Activated naive CD4-positive, alpha-beta T cell treated with anti-CD3 and anti-CD28 coated beads, Interleukin-2, amount 50 U/mL, for 72 hours (primary cell): Measurements from ENCODE around the gene TLE5. TPM values are rescaled to one million over a fixed set of nuclear protein-coding genes. Genes with fewer than 3 reads are reported as not detected.
A peak's percentile ranks its signal among the peaks of the same experiment; 100 is the strongest.
"Not testable (repeated sequence)": the region's sequence is repeated elsewhere in the genome, so short reads cannot be mapped to it uniquely, and the experiment has no call there.

Experiments used
- ATAC-seq, 2 donors: fragments of 150-1000 bp; cut with Tn5 transposase; 2 replicates each; pipeline ENCODE4 v1.10.0; 2021; ENCODE audit warnings: mild to moderate bottlenecking in 2 of 2, moderate library complexity in 2 of 2
- DNase-seq, 2 donors: peaks; one replicate each; pipeline ENCODE4 v3.0.0; 2021 to 2022; ENCODE audit warnings: low spot score in 2 of 2
- H3K27ac Mint-ChIP-seq, 2 donors: one replicate each; pipeline ENCODE4 v1.8.0; 2022; ENCODE audit warnings: mild to moderate bottlenecking in 2 of 2, mixed read lengths in 2 of 2
- H3K36me3 Mint-ChIP-seq, 2 donors: one replicate each; pipeline ENCODE4 v1.8.0; 2022; ENCODE audit warnings: mixed read lengths in 2 of 2
- H3K9me3 Mint-ChIP-seq, 2 donors: one replicate each; pipeline ENCODE4 v1.8.0; 2022; ENCODE audit warnings: mixed read lengths in 2 of 2
- total RNA-seq, 2 donors: library from RNA; stranded (reverse); gene quantifications; one replicate each; pipeline ENCODE4 v1.2.3, GENCODE V29; 2022

The TLE5 gene
- total RNA-seq, 2 donors from 2014 or later, result 335 to 405 TPM

GRCh38 chr19:3026768-3027167 is 35.5 kb downstream of the TLE5 start:
- Mint-ChIP-seq H3K27ac (no peak overlapping the region), H3K9me3 (no peaks in the 10 kb centered on the region), H3K36me3 (no peaks in the 10 kb centered on the region)
- DNase-seq (no peak), ATAC-seq (no peak)

- H3K9me3 Mint-ChIP-seq, result no peaks in the 10 kb centered on the region
- H3K36me3 Mint-ChIP-seq, result no peaks in the 10 kb centered on the region
- no peak overlapping the region for H3K27ac Mint-ChIP-seq
- DNase-seq (no peak), ATAC-seq (no peak)
These were observed 36.8 kb downstream of the TLE5 start for GRCh38 chr19:3025549-3025886.

- Mint-ChIP-seq H3K9me3 (no peaks in the 10 kb centered on the region), H3K27ac (no peak overlapping the region), H3K36me3 (no peaks in the 10 kb centered on the region)
- ATAC-seq (peak; percentile 26 to 47), DNase-seq (no peak)
These were observed 37.3 kb downstream of the TLE5 start for GRCh38 chr19:3024870-3025548.

- peak; percentile 82 to 85 for ATAC-seq
- H3K27ac Mint-ChIP-seq, result no peak overlapping the region
- DNase-seq, result peak in 1 of 2 donors; percentile 27
- H3K9me3 Mint-ChIP-seq, result no peaks in the 10 kb centered on the region
- H3K36me3 Mint-ChIP-seq, result no peaks in the 10 kb centered on the region
These were observed 37.8 kb downstream of the TLE5 start for GRCh38 chr19:3024509-3024869.

- ATAC-seq (no peak), DNase-seq (no peak)
- Mint-ChIP-seq H3K36me3 (no peaks in the 10 kb centered on the region), H3K9me3 (no peaks in the 10 kb centered on the region), H3K27ac (no peak overlapping the region)
These were observed 41.9 kb downstream of the TLE5 start for GRCh38 chr19:3020321-3020960.

- DNase-seq, result no peak
- no peaks in the 10 kb centered on the region for H3K36me3 Mint-ChIP-seq
- H3K9me3 Mint-ChIP-seq, result no peaks in the 10 kb centered on the region
- no peak for ATAC-seq
- no peak overlapping the region for H3K27ac Mint-ChIP-seq
These were observed 43.0 kb downstream of the TLE5 start for GRCh38 chr19:3019211-3019854.

GRCh38 chr19:3017923-3018322 is 44.4 kb downstream of the TLE5 start:
- Mint-ChIP-seq H3K9me3 (no peaks in the 10 kb centered on the region), H3K27ac (no peak overlapping the region), H3K36me3 (no peaks in the 10 kb centered on the region)
- ATAC-seq, result no peak
- DNase-seq, result no peak

GRCh38 chr19:3015126-3016057 is 46.9 kb downstream of the TLE5 start:
- Mint-ChIP-seq H3K9me3 (no peaks in the 10 kb centered on the region), H3K27ac (no peak overlapping the region), H3K36me3 (no peaks in the 10 kb centered on the region)
- DNase-seq, result no peak
- ATAC-seq, result no peak

GRCh38 chr19:3014135-3014534 is 48.2 kb downstream of the TLE5 start:
- no peaks in the 10 kb centered on the region for H3K36me3 Mint-ChIP-seq
- DNase-seq, result no peak
- H3K9me3 Mint-ChIP-seq, result no peaks in the 10 kb centered on the region
- H3K27ac Mint-ChIP-seq, result no peak overlapping the region
- ATAC-seq, result no peak

- H3K27ac Mint-ChIP-seq, result no peak overlapping the region
- no peaks in the 10 kb centered on the region for H3K36me3 Mint-ChIP-seq
- no peaks in the 10 kb centered on the region for H3K9me3 Mint-ChIP-seq
- ATAC-seq (no peak), DNase-seq (no peak)
These were observed 49.0 kb downstream of the TLE5 start for GRCh38 chr19:3013263-3013725.

GRCh38 chr19:3012621-3013262 is 49.6 kb downstream of the TLE5 start:
- no peak for DNase-seq
- Mint-ChIP-seq H3K9me3 (no peaks in the 10 kb centered on the region), H3K36me3 (no peaks in the 10 kb centered on the region), H3K27ac (no peak overlapping the region)
- ATAC-seq, result no peak

- ATAC-seq, H3K27ac Mint-ChIP-seq, H3K36me3 Mint-ChIP-seq, H3K9me3 Mint-ChIP-seq, DNase-seq: not testable (repeated sequence)
These were observed 50.2 kb downstream of the TLE5 start for GRCh38 chr19:3012059-3012458.

GRCh38 chr19:3010871-3011270 is 51.4 kb downstream of the TLE5 start:
- H3K36me3 Mint-ChIP-seq, result no peaks in the 10 kb centered on the region

GRCh38 chr19:3008994-3009393 is 53.3 kb downstream of the TLE5 start:
- ATAC-seq, result no peak
- Mint-ChIP-seq H3K9me3 (no peaks in the 10 kb centered on the region), H3K27ac (peak overlapping the region in 1 of 2 donors; percentile 77), H3K36me3 (no peaks in the 10 kb centered on the region)
- no peak for DNase-seq

More at GRCh38 chr19:3010871-3011270, 51.4 kb downstream of the TLE5 start:
- Mint-ChIP-seq H3K27ac (no peak overlapping the region), H3K9me3 (no peaks in the 10 kb centered on the region)
- DNase-seq (no peak), ATAC-seq (no peak)

GRCh38 chr19:3007975-3008374 is 54.3 kb downstream of the TLE5 start:
- DNase-seq, result no peak
- H3K9me3 Mint-ChIP-seq, result no peaks in the 10 kb centered on the region
- ATAC-seq, result no peak
- H3K27ac Mint-ChIP-seq, result no peak overlapping the region
- H3K36me3 Mint-ChIP-seq, result no peaks in the 10 kb centered on the region

GRCh38 chr19:3006075-3006767 is 56.1 kb downstream of the TLE5 start:
- ATAC-seq, result no peak
- Mint-ChIP-seq H3K36me3 (no peaks in the 10 kb centered on the region), H3K9me3 (no peaks in the 10 kb centered on the region), H3K27ac (no peak overlapping the region)
- DNase-seq, result no peak
